Cortex of kidney (tissue), 1 donor: ENCODE measurements around the gene TLK1.

Source experiments
- DNase-seq: peaks from one replicate; lab custom pipeline; 2025; lab: John Stamatoyannopoulos, UW

The TLK1 gene

GRCh38 chr2:171004363-171004762 is 156.3 kb downstream of the TLK1 start:
- DNase-seq, result no peak

- no peak for DNase-seq
Measured at GRCh38 chr2:170999654-171000053, 161.0 kb downstream of the TLK1 start.

- no peak for DNase-seq
Measured at GRCh38 chr2:170997893-170998597, 162.6 kb downstream of the TLK1 start.

GRCh38 chr2:170996316-170996715 is 164.4 kb downstream of the TLK1 start:
- DNase-seq, result no peak

GRCh38 chr2:170991398-170992182 is 169.1 kb downstream of the TLK1 start:
- DNase-seq, result no peak

- no peak for DNase-seq
Measured at GRCh38 chr2:170986566-170987258, 174.0 kb downstream of the TLK1 start.

GRCh38 chr2:170985407-170985806 is 175.3 kb downstream of the TLK1 start:
- DNase-seq, result no peak

- DNase-seq, result no peak
Measured at GRCh38 chr2:170984079-170984478, 176.6 kb downstream of the TLK1 start.

- no peak for DNase-seq
Measured at GRCh38 chr2:170975943-170976270, 184.8 kb downstream of the TLK1 start.

- DNase-seq, result no peak
Measured at GRCh38 chr2:170975127-170975942, 185.4 kb downstream of the TLK1 start.

- DNase-seq, result no peak
Measured at GRCh38 chr2:170974304-170974993, 186.2 kb downstream of the TLK1 start.

GRCh38 chr2:170973492-170974303 is 187.0 kb downstream of the TLK1 start:
- DNase-seq, result no peak

- DNase-seq, result no peak
Measured at GRCh38 chr2:170973225-170973491, 187.5 kb downstream of the TLK1 start.

- no peak for DNase-seq
Measured at GRCh38 chr2:170972296-170973224, 188.1 kb downstream of the TLK1 start.

GRCh38 chr2:170971071-170971470 is 189.6 kb downstream of the TLK1 start:
- no peak for DNase-seq

- DNase-seq, result no peak
Measured at GRCh38 chr2:170969872-170970496, 190.7 kb downstream of the TLK1 start.

- no peak for DNase-seq
Measured at GRCh38 chr2:170969030-170969429, 191.7 kb downstream of the TLK1 start.

- no peak for DNase-seq
Measured at GRCh38 chr2:170968205-170969003, 192.3 kb downstream of the TLK1 start.

- no peak for DNase-seq
Measured at GRCh38 chr2:170967553-170967952, 193.1 kb downstream of the TLK1 start.
